ENCODE results near the gene SLC8A1. TPM values are rescaled to one million over a fixed set of nuclear protein-coding genes. Genes with fewer than 3 reads are reported as not detected.

Gene SLC8A1
- total and polyA plus RNA-seq, 10 of the 15 experiments (the other 5 are each of a cell fraction or from before 2014, with no cell fraction given): under 0.01 to 1.2 (median 0.01) TPM; not detected in 3

GRCh38 chr2:40304340-40304739 is 147.6 kb downstream of the SLC8A1 start:
- no peak overlapping the region for H3K27ac ChIP-seq (ENCODE audit: control insufficient read depth, insufficient read depth)
- H3K4me3 ChIP-seq: no peak overlapping the region
- BruUV-seq (replicated peaks): no TSS peak
- ChIA-PET CTCF (no interaction called here), SMC1A (ENCODE audit: uncharacterized antibody, unreplicated experiment) (no interaction called here), POLR2A (no interaction called here), RAD21 (ENCODE audit: unreplicated experiment) (no interaction called here)
- H3K4me2 ChIP-seq (ENCODE audit: control insufficient read depth, insufficient read depth): no peak overlapping the region
- in situ Hi-C loops (cut with MboI) (no loop called here), intact Hi-C loops (cut with micrococcal nuclease; ENCODE audit: unreplicated experiment) (no loop called here)
- no peak overlapping the region for H3K9ac ChIP-seq (ENCODE audit: control insufficient read depth, insufficient read depth, low read length)
- H4K20me1 ChIP-seq (ENCODE audit: control insufficient read depth, insufficient read depth): no peaks in the 10 kb centered on the region
- TF ChIP-seq TCF3 (IDR thresholded peaks at IDR 0.05; ENCODE audit: borderline replicate concordance, insufficient read depth, low read depth, low read length) (no peak), MYB (IDR thresholded peaks at IDR 0.05; ENCODE audit: borderline replicate concordance, low read depth, low read length) (no peak), MEF2A (IDR thresholded peaks at IDR 0.05; ENCODE audit: insufficient read depth, low read depth, low read length) (no peak), STAT3 (IDR thresholded peaks at IDR 0.05; ENCODE audit: low read depth, low read length) (no peak), EED (IDR thresholded peaks at IDR 0.05; ENCODE audit: low read depth) (no peak), ZBTB11 (CRISPR knock-in tag; IDR thresholded peaks at IDR 0.05) (no peak), BRCA1 (IDR thresholded peaks at IDR 0.05; ENCODE audit: low read depth, low read length) (no peak), ZNF217 (IDR thresholded peaks at IDR 0.05) (no peak), CHD2 (IDR thresholded peaks at IDR 0.05; ENCODE audit: borderline replicate concordance, low read depth, low read length) (no peak)
- H3K79me2 ChIP-seq (ENCODE audit: control insufficient read depth, insufficient read depth, low read length): no peaks in the 10 kb centered on the region
- 35% methylated on average over 8 of the region's 8 CpGs for WGBS (ENCODE audit: insufficient coverage, insufficient replicate concordance, low lambda C conversion rate, missing lambda C conversion rate)
- no peaks in the 10 kb centered on the region for H3K27me3 ChIP-seq (replicated peaks in 1 of 2; ENCODE audit: control insufficient read depth in 2 of 2, insufficient read depth in 2 of 2, low read length in 1 of 2)
- FAIRE-seq (no peak), ATAC-seq (no peak), DNase-seq (ENCODE audit: low read depth, low spot score) (no peak)
- no peaks in the 10 kb centered on the region for H3K4me1 ChIP-seq (ENCODE audit: control insufficient read depth, insufficient read depth, low read length)
- H3K9me3 ChIP-seq (replicated peaks; ENCODE audit: control insufficient read depth, insufficient read depth, low read length): no peaks in the 10 kb centered on the region
- no peaks in the 10 kb centered on the region for H3K36me3 ChIP-seq (ENCODE audit: control insufficient read depth in 2 of 2, insufficient read depth in 2 of 2, low read length in 1 of 2)
- H2AFZ ChIP-seq (ENCODE audit: control insufficient read depth, low read depth, low read length): no peak overlapping the region

Measured in GM12878 (cell line).